H9 (cell line): Measurements from ENCODE around the gene RASGEF1C. TPM values are rescaled to one million over a fixed set of nuclear protein-coding genes. Genes with fewer than 3 reads are reported as not detected.

ENCODE experiments used
- DNase-seq: peaks from one replicate; pipeline ENCODE4 v3.0.0-alpha.2; 2017
- H2AFZ ChIP-seq: one replicate; pipeline ENCODE4 v1.6.1; 2013; ENCODE audit warnings: mild to moderate bottlenecking, low read length, control low read depth, moderate library complexity
- H2AK5ac ChIP-seq: 2 replicates; pipeline ENCODE4 v1.6.1; 2013; ENCODE audit warnings: low read length, control low read depth, mixed read lengths; ENCODE audit not compliant: insufficient read length
- H2BK120ac ChIP-seq: one replicate; pipeline ENCODE4 v1.6.1; 2013; ENCODE audit warnings: low read depth, mild to moderate bottlenecking, low read length, control low read depth, inconsistent platforms; ENCODE audit not compliant: poor library complexity, severe bottlenecking
- H2BK12ac ChIP-seq: 2 replicates; pipeline ENCODE4 v1.6.1; 2013; ENCODE audit warnings: low read length, control low read depth, mixed read lengths, low read depth; ENCODE audit not compliant: insufficient read length
- H2BK15ac ChIP-seq: 2 replicates; pipeline ENCODE4 v1.6.1; 2013; ENCODE audit warnings: low read depth, low read length, control low read depth
- H2BK20ac ChIP-seq: one replicate; pipeline ENCODE4 v1.6.1; 2013; ENCODE audit warnings: low read depth, mild to moderate bottlenecking, low read length, control low read depth, inconsistent platforms; ENCODE audit not compliant: poor library complexity, severe bottlenecking
- H2BK5ac ChIP-seq: 2 replicates; pipeline ENCODE4 v1.6.1; 2013; ENCODE audit warnings: low read length, control low read depth, mixed read lengths; ENCODE audit not compliant: insufficient read length
- H3K14ac ChIP-seq: 2 replicates; pipeline ENCODE4 v1.6.1; 2013; ENCODE audit warnings: low read length, control low read depth; ENCODE audit not compliant: insufficient read depth
- H3K18ac ChIP-seq: 2 replicates; pipeline ENCODE4 v1.6.1; 2013; ENCODE audit warnings: low read depth, mild to moderate bottlenecking, mixed read lengths, low read length, control low read depth; ENCODE audit not compliant: insufficient read length
- H3K23ac ChIP-seq: 2 replicates; pipeline ENCODE4 v1.6.1; 2013; ENCODE audit warnings: low read length, control low read depth, mixed read lengths, low read depth; ENCODE audit not compliant: insufficient read length
- H3K23me2 ChIP-seq: 2 replicates; pipeline ENCODE4 v1.6.1; 2013; ENCODE audit warnings: low read depth, mild to moderate bottlenecking, mixed read lengths, low read length, control low read depth; ENCODE audit not compliant: insufficient read length, poor library complexity, severe bottlenecking
- H3K27ac ChIP-seq: 2 replicates; pipeline ENCODE4 v1.5.1; 2013; ENCODE audit warnings: low read length, control low read depth, mixed read lengths, low read depth; ENCODE audit not compliant: insufficient read length
- H3K27me3 ChIP-seq: 2 replicates; pipeline ENCODE4 v1.6.1; 2013; ENCODE audit warnings: low read length, control low read depth, inconsistent platforms; ENCODE audit not compliant: insufficient read depth
- H3K4ac ChIP-seq: 2 replicates; pipeline ENCODE4 v1.6.1; 2013; ENCODE audit warnings: low read depth, mild to moderate bottlenecking, control low read depth, inconsistent platforms, low read length, moderate library complexity
- H3K4me1 ChIP-seq: 2 replicates; pipeline ENCODE4 v1.6.1; 2013; ENCODE audit warnings: low read length, control low read depth, inconsistent platforms; ENCODE audit not compliant: insufficient read depth
- H3K4me2 ChIP-seq: 2 replicates; pipeline ENCODE4 v1.6.1; 2013; ENCODE audit warnings: low read length, control low read depth, mixed read lengths; ENCODE audit not compliant: insufficient read length, insufficient read depth
- H3K56ac ChIP-seq: 2 replicates; pipeline ENCODE4 v1.6.1; 2013; ENCODE audit warnings: low read depth, mild to moderate bottlenecking, mixed read lengths, low read length, control low read depth; ENCODE audit not compliant: insufficient read length
- H3K79me1 ChIP-seq: 2 replicates; pipeline ENCODE4 v1.6.1; 2013; ENCODE audit warnings: low read depth, mild to moderate bottlenecking, moderate library complexity, low read length, control low read depth, inconsistent platforms; ENCODE audit not compliant: insufficient read depth, poor library complexity, severe bottlenecking
- H3K79me2 ChIP-seq: 2 replicates; pipeline ENCODE4 v1.6.1; 2013; ENCODE audit warnings: low read length, control low read depth, inconsistent platforms; ENCODE audit not compliant: insufficient read depth
- H3K9ac ChIP-seq: 2 replicates; pipeline ENCODE4 v1.6.1; 2013; ENCODE audit warnings: low read length, control low read depth, mixed read lengths; ENCODE audit not compliant: insufficient read length; ENCODE audit errors: extremely low read depth
- H3K9me3 ChIP-seq: one replicate; pipeline ENCODE4 v1.6.1; 2013; ENCODE audit warnings: low read depth, low read length, inconsistent platforms; ENCODE audit not compliant: control insufficient read depth
- H3T11ph ChIP-seq: one replicate; pipeline ENCODE4 v1.6.1; 2013; ENCODE audit warnings: mild to moderate bottlenecking, low read length, control low read depth, inconsistent platforms
- H4K20me1 ChIP-seq: one replicate; pipeline ENCODE4 v1.6.1; 2013; ENCODE audit not compliant: control insufficient read depth, insufficient read length, insufficient read depth
- H4K5ac ChIP-seq: 2 replicates; pipeline ENCODE4 v1.6.1; 2013; ENCODE audit warnings: low read depth, mild to moderate bottlenecking, mixed read lengths, low read length, control low read depth; ENCODE audit not compliant: insufficient read length
- H4K8ac ChIP-seq: replicated peaks from 2 replicates; pipeline ENCODE4 v1.6.1; 2013; ENCODE audit warnings: low read length, control low read depth, mixed read lengths, low read depth; ENCODE audit not compliant: insufficient read length
- H4K91ac ChIP-seq: 2 replicates; pipeline ENCODE4 v1.6.1; 2013; ENCODE audit warnings: low read depth, mild to moderate bottlenecking, moderate library complexity, mixed read lengths, low read length, control low read depth; ENCODE audit not compliant: insufficient read length
- H3K27ac Mint-ChIP-seq, 3 experiments: 2 replicates in 2 of 3; 3 replicates in 1 of 3; pipeline ENCODE4 v1.8.0; 2020 to 2021; ENCODE audit warnings: mixed read lengths in 3 of 3, mild to moderate bottlenecking in 1 of 3, moderate library complexity in 1 of 3
- H3K27me3 Mint-ChIP-seq: 2 replicates; pipeline ENCODE4 v1.8.0; 2021; ENCODE audit warnings: low read depth, mild to moderate bottlenecking, moderate library complexity, mixed read lengths
- H3K36me3 Mint-ChIP-seq, 3 experiments: 2 replicates in 2 of 3; 3 replicates in 1 of 3; pipeline ENCODE4 v1.8.0; 2020 to 2021; ENCODE audit warnings: low read depth in 3 of 3, mixed read lengths in 3 of 3; ENCODE audit not compliant: insufficient read depth in 1 of 3
- H3K4me1 Mint-ChIP-seq, 2 experiments: 2 replicates each; pipeline ENCODE4 v1.8.0; 2020; ENCODE audit warnings: mixed read lengths in 2 of 2
- H3K4me3 Mint-ChIP-seq, 2 experiments: 2 replicates in 1 of 2; 3 replicates in 1 of 2; pipeline ENCODE4 v1.8.0; 2020 to 2021; ENCODE audit warnings: mild to moderate bottlenecking in 2 of 2, mixed read lengths in 2 of 2, moderate library complexity in 1 of 2
- H3K9me3 Mint-ChIP-seq, 2 experiments: 2 replicates in 1 of 2; 3 replicates in 1 of 2; pipeline ENCODE4 v1.8.0; 2020; ENCODE audit warnings: mild to moderate bottlenecking in 2 of 2, mixed read lengths in 2 of 2, moderate library complexity in 1 of 2
- CTCF ChIP-seq: fragments of 200-600 bp; sonication (generic); conservative IDR thresholded peaks from 3 replicates; pipeline ENCODE4 v1.8.0; 2021; ENCODE audit warnings: antibody characterized with exemption, mild to moderate bottlenecking
- WGBS: extraction: QIAGEN DNeasy Blood & Tissue Kit; methylation state at CpG from one replicate; pipeline ENCODE4 v1.1.7; 2013; ENCODE audit warnings: missing lambda C conversion rate, low lambda C conversion rate, mixed read lengths; ENCODE audit not compliant: insufficient read length; ENCODE audit errors: extremely low coverage; 5-methylcytosine and 5-hydroxymethylcytosine counted together
- total RNA-seq: library from RNA; stranded (reverse); gene quantifications from 2 replicates; pipeline ENCODE4 v1.2.1, GENCODE V29; 2021

RASGEF1C gene
- total RNA-seq, 1 experiment from 2014 or later = 0.83 TPM

GRCh38 chr5:180169248-180170105 lies 39.5 kb downstream of the RASGEF1C start:
- Histone ChIP-seq H2AFZ (no peak overlapping the region), H4K5ac (no peak overlapping the region), H3K79me1 (no peaks in the 10 kb centered on the region), H2BK12ac (no peak overlapping the region), H3K9me3 (no peaks in the 10 kb centered on the region), H2BK120ac (no peak overlapping the region), H3K27ac (no peak overlapping the region), H3K4ac (no peak overlapping the region), H2BK15ac (0 out of 2 replicates have a peak overlapping the region, but pooled peaks have one; percentile 77), H3K4me1 (no peaks in the 10 kb centered on the region; the same call in 1 of the 2 replicates), H3K18ac (no peak overlapping the region), H4K91ac (no peak overlapping the region), H3K14ac (peak overlapping the region; percentile 54; the same call in 1 of the 2 replicates), H4K8ac (no peak overlapping the region), H3K23ac (no peak overlapping the region), H3K4me2 (no peak overlapping the region), H2BK20ac (no peak overlapping the region), H2AK5ac (no peak overlapping the region), H3K27me3 (no peaks in the 10 kb centered on the region), H3K56ac (no peak overlapping the region), H3K23me2 (no peaks in the 10 kb centered on the region), H3K9ac (no peak overlapping the region), H3K79me2 (no peaks in the 10 kb centered on the region), H3T11ph (no peak overlapping the region), H4K20me1 (no peaks in the 10 kb centered on the region), H2BK5ac (no peak overlapping the region)
- WGBS = no CpG with 5 or more reads among the region's 23 CpGs
- Mint-ChIP-seq H3K27me3 (no peaks in the 10 kb centered on the region), H3K9me3 (no peaks in the 10 kb centered on the region; a peak in 1 of 5 replicates), H3K4me3 (no peak overlapping the region), H3K36me3 (no peaks in the 10 kb centered on the region; a peak in 1 of 7 replicates), H3K4me1 (peaks cover 11 to 24% of the 10 kb centered on the region in 2 experiments), H3K27ac (peak overlapping the region in 2 of 3 experiments; percentile 57 to 72; a peak in 2 of 7 replicates)
- TF ChIP-seq CTCF = no peak
- DNase-seq = peak; percentile 28
